ENCODE measurements around the gene MFN1.

DNA sequence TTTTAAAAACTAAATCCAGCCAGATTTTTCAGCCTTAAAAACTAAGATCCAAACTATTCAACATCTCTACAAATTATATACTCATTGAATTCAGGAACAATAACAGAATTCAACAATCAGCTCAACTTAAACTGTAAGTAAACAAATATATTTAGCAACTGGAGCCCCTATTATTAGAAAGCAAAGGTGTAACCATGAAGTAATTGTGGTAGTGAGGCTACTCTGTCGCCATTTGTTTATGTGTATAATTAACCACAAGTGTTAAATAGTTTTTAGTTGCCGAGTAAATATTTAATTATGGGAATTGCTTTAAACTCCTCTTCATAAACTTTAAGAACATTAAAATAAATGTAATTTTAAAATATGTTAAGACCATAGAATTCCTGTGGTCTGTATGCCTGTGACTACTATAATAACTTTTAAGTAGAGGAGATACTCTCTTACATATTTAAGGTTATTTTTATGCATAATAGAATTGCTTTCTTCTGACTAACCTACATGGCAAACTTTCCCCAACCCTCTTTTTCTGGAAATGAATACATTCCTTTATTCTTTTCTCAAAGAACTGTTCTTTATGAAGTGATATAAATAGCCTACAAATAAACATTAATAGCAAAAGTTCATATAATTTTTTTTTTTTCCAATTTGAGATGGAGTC lies 51.2 kb downstream of the MFN1 start:
- TF ChIP-seq, protein P1, sequence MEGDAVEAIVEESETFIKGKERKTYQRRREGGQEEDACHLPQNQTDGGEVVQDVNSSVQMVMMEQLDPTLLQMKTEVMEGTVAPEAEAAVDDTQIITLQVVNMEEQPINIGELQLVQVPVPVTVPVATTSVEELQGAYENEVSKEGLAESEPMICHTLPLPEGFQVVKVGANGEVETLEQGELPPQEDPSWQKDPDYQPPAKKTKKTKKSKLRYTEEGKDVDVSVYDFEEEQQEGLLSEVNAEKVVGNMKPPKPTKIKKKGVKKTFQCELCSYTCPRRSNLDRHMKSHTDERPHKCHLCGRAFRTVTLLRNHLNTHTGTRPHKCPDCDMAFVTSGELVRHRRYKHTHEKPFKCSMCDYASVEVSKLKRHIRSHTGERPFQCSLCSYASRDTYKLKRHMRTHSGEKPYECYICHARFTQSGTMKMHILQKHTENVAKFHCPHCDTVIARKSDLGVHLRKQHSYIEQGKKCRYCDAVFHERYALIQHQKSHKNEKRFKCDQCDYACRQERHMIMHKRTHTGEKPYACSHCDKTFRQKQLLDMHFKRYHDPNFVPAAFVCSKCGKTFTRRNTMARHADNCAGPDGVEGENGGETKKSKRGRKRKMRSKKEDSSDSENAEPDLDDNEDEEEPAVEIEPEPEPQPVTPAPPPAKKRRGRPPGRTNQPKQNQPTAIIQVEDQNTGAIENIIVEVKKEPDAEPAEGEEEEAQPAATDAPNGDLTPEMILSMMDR (IDR thresholded peaks at IDR 0.05), result no peak
- no peak for TF ChIP-seq POLR2A (IDR thresholded peaks at IDR 0.05)

All from suprapubic skin (tissue), 3 donors.